Nephron (organoid): ENCODE results near the gene PTPRN2.
"Not testable (repeated sequence)": the region's sequence is repeated elsewhere in the genome, so short reads cannot be mapped to it uniquely, and the experiment has no call there.

Experiments
- H3K27ac Mint-ChIP-seq, 3 experiments: 2 replicates each; pipeline ENCODE4 v1.8.0; 2020; ENCODE audit warnings: mixed read lengths in 3 of 3, mild to moderate bottlenecking in 2 of 3, moderate library complexity in 1 of 3
- H3K27me3 Mint-ChIP-seq: 2 replicates; pipeline ENCODE4 v1.8.0; 2021; ENCODE audit warnings: low read depth, mild to moderate bottlenecking, moderate library complexity, mixed read lengths
- H3K36me3 Mint-ChIP-seq: 2 replicates; pipeline ENCODE4 v1.8.0; 2020; ENCODE audit warnings: low read depth, mixed read lengths
- H3K4me1 Mint-ChIP-seq: 2 replicates; pipeline ENCODE4 v1.8.0; 2020; ENCODE audit warnings: mixed read lengths
- H3K4me3 Mint-ChIP-seq, 3 experiments: 2 replicates each; pipeline ENCODE4 v1.8.0; 2020; ENCODE audit warnings: mild to moderate bottlenecking in 3 of 3, mixed read lengths in 3 of 3, moderate library complexity in 2 of 3
- H3K9me3 Mint-ChIP-seq: 2 replicates; pipeline ENCODE4 v1.8.0; 2020; ENCODE audit warnings: mixed read lengths
- CTCF ChIP-seq, 3 experiments: fragments of 200-600 bp; sonication (generic); IDR thresholded peaks; one replicate each; pipeline ENCODE4 v1.5.0; 2021; ENCODE audit warnings: antibody characterized with exemption in 3 of 3; ENCODE audit not compliant: unreplicated experiment in 3 of 3

The PTPRN2 gene

GRCh38 chr7:157736341-157736740, 851.3 kb downstream of the PTPRN2 start:
- H3K9me3 Mint-ChIP-seq: no peaks in the 10 kb centered on the region
- TF ChIP-seq CTCF (IDR thresholded peaks at IDR 0.05; ENCODE audit: unreplicated experiment in 3 of 3): no peak
- peaks cover 73% of the 10 kb centered on the region for H3K27me3 Mint-ChIP-seq
- peaks cover 25% of the 10 kb centered on the region for H3K4me1 Mint-ChIP-seq
- H3K27ac Mint-ChIP-seq: no peak overlapping the region
- H3K36me3 Mint-ChIP-seq: no peaks in the 10 kb centered on the region
- H3K4me3 Mint-ChIP-seq: peak overlapping the region in 1 of 3 experiments; percentile 23

- no peak overlapping the region for H3K27ac Mint-ChIP-seq
- H3K27me3 Mint-ChIP-seq: peaks cover 75% of the 10 kb centered on the region
- peaks cover 25% of the 10 kb centered on the region for H3K4me1 Mint-ChIP-seq
- H3K36me3 Mint-ChIP-seq: no peaks in the 10 kb centered on the region
- H3K9me3 Mint-ChIP-seq: no peaks in the 10 kb centered on the region
- H3K4me3 Mint-ChIP-seq: no peak overlapping the region
- no peak for TF ChIP-seq CTCF (IDR thresholded peaks at IDR 0.05; ENCODE audit: unreplicated experiment in 3 of 3)
Measured at GRCh38 chr7:157735826-157736225, 851.8 kb downstream of the PTPRN2 start.

- H3K27ac Mint-ChIP-seq: no peak overlapping the region
- H3K4me1 Mint-ChIP-seq: peaks cover 23% of the 10 kb centered on the region
- H3K36me3 Mint-ChIP-seq: no peaks in the 10 kb centered on the region
- no peak for TF ChIP-seq CTCF (IDR thresholded peaks at IDR 0.05; ENCODE audit: unreplicated experiment in 3 of 3)
- H3K4me3 Mint-ChIP-seq: no peak overlapping the region
- no peaks in the 10 kb centered on the region for H3K9me3 Mint-ChIP-seq
- peaks cover 79% of the 10 kb centered on the region for H3K27me3 Mint-ChIP-seq
Measured at GRCh38 chr7:157734676-157735640, 852.7 kb downstream of the PTPRN2 start.

- Mint-ChIP-seq H3K27me3 (peaks cover 79% of the 10 kb centered on the region), H3K4me1 (peaks cover 12% of the 10 kb centered on the region)
- H3K36me3 Mint-ChIP-seq, H3K27ac Mint-ChIP-seq, H3K4me3 Mint-ChIP-seq, H3K9me3 Mint-ChIP-seq: not testable (repeated sequence)
Measured at GRCh38 chr7:157733760-157734395, 853.7 kb downstream of the PTPRN2 start.

- no peak for TF ChIP-seq CTCF (IDR thresholded peaks at IDR 0.05; ENCODE audit: unreplicated experiment in 3 of 3)
- Mint-ChIP-seq H3K36me3 (no peaks in the 10 kb centered on the region), H3K9me3 (no peaks in the 10 kb centered on the region), H3K27me3 (peaks cover 83% of the 10 kb centered on the region), H3K4me3 (no peak overlapping the region), H3K4me1 (no peaks in the 10 kb centered on the region), H3K27ac (no peak overlapping the region)
Measured at GRCh38 chr7:157731126-157731525, 856.5 kb downstream of the PTPRN2 start.

GRCh38 chr7:157730614-157731013, 857.0 kb downstream of the PTPRN2 start:
- Mint-ChIP-seq H3K9me3 (no peaks in the 10 kb centered on the region), H3K4me1 (no peaks in the 10 kb centered on the region), H3K36me3 (no peaks in the 10 kb centered on the region), H3K4me3 (no peak overlapping the region), H3K27ac (no peak overlapping the region), H3K27me3 (peaks cover 80% of the 10 kb centered on the region)
- TF ChIP-seq CTCF (IDR thresholded peaks at IDR 0.05; ENCODE audit: unreplicated experiment in 3 of 3): no peak
